HS-5 (cell line): ENCODE data around the gene HDAC10.

Experiments used
- DNase-seq: peaks from one replicate; pipeline ENCODE4 v3.0.0-alpha.2; 2012; ENCODE audit warnings: low read depth

Gene HDAC10

DNA sequence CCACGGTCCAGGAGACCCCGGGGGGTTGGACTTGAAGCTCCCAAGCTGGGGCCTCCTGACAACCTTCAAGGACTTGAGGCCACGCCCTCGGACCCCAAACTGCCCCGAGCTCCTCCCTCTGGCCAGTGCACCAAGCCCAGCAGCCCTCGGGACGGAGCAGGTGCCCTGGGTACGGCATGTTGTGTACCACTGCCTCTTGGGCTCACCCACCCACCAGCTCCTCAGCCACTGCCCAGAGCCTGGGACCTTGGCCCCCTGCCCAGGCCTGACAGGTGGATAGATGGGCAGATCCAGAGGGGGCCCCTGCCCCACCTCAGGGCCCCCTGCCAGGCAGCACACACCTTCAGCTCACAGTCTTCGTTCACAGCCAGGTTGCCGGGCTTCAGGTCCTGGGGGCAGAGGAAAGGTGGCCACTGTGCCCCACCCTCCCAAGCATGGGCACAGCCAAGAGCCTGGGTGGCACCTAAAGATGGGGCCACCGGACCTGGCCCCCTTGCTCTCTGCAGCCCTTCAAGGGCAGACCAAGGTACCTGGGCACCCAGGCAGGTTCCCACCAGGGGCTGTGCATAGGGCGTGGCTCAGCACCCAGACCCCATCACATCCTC is 5.3 kb upstream of the HDAC10 start:
- DNase-seq, result no peak

DNA sequence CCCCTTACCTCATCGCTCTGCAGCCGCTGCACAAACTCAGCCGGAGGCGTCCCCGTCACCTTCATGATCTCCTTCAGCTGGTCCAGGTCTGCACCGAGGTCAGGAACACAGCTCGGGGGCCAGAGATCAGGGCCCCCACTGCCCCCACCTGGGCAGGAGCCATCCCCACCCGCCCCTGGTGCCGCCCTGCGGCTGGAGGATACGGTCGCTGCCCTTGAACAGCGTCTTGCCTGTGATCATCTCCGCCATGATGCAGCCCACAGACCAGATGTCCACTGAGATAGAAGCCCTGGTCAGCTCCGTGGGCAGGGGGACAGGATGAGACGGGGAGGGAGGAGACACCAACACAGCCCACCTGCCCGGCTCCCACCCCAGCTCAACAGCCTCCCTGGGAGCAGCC is 4.5 kb upstream of the HDAC10 start:
- DNase-seq, result no peak

DNA sequence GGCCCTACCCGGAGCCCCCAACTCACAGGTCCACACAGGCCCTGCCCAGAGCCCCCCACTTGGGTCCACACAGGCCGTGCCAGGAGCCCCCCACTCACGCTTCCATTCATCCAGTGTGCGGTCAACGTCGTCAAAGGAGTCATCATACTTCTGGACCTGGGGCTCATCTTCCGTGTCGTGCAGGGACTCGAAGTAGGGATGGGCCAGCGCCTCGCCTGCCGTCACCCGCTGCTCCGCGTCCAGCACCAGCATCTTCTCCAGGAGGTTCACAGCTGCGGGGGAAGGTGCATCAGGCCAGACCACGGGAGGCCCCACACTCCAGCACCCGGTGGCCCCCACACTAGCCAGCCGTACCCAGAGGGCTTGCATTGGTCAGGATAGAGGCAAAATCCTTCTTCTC is 4.0 kb upstream of the HDAC10 start:
- DNase-seq, result no peak

DNA sequence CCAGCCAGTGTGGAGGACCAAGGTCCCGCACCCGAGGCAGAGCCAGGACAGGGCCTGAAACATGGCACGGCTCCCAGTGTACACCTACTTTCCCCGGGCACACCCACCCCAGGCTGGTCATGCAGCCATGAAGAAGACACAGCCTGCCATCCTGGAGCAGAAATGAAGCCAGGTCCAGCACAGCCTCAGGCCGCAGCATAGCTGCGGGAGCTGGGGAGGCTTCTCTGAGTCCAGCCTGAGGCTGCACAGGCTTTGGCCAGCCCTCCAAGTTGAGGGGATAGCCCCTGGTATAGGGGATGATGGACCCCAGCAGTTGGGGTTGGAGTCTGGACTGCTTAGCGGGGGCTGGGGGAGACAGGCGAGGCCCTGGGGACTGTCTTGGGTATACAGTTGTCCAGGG is 2.9 kb upstream of the HDAC10 start:
- no peak for DNase-seq

DNA sequence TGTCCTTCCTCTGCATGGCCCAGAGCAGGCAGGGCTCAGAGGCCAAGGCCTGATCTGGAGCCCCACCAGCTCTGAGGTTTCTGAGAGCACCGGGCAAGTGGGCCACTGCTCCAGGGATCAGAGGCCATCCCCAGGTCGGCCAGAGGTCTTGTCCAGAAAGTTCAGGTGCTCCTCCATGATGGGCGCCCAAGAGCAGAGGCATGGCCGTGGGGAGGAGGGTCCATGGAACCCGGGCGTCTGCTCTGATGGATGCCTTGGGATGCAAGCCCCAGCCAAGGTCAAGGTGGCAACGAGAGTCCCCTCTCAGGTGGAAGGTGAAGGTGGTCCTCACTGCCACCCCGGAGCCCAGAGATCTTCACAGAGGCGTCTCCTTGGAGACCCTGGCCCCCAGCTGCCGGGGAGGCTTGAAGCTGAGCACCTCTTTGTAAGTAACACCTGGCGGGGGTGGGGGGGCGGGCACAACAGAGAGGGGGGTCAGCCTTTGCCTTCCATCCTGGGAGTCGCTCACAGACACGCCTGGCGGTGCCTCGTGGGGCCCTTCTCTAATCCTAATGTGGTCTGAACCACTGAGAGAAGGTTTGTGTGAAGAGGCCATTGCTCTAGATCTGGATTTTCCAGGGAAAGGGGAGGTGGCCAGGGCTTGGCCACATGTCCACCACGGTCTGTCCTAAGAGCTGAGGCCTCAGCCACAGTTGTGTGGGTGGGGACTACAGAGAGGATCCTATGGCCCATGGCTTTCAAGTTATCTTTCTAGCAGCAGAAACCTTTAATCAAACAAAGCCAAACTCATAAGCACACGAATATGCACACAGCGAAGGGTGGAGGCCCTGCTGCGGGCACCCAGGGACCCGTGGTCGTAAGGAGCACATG is 2.2 kb upstream of the HDAC10 start:
- DNase-seq, result no peak

DNA sequence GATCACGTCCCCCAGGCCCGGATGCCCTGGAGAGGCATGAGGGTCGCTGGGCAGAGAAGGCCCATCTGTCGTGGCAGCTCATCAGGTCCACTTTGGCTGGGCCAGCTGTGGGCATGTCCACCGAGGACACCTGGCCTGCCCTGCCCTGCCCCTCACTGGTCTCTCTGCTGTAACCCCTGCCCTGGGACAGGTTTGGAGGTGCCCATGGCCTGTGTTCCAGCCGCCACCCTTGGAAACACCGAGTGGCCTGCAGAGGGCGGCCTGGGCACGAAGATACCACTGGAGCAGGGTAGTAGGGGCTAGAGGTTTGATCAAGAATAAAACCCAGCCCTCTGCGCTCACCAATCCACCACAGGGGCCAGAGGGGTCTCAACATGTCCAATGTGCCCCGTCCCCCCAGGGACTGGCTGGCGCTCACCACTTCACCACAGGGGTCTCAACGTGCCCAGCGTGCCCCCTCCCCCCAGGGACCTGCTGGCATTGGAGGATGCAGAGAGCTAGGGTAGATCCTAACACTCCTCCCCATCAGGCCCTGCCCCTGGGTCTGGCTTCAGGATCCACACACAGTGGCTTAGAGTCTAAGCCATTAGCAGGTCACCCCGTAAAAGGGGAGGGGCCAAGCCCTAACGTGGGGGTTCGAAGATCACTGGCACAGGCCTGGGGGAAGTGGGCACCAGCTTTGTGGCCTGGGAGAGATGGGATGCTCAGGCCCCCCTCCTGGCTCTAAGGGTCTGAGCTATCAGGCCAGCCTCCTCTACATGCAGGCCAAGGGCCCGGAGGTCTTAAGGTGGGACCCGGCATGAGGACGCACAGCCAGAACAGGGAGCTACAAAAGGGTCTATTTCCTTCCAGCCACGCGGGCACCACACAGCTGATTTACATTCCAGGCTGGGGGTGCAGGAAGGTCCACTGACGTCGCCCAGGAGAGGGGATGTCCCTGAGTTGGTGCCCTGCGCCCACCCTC is 1.3 kb upstream of the HDAC10 start:
- DNase-seq, result no peak

DNA sequence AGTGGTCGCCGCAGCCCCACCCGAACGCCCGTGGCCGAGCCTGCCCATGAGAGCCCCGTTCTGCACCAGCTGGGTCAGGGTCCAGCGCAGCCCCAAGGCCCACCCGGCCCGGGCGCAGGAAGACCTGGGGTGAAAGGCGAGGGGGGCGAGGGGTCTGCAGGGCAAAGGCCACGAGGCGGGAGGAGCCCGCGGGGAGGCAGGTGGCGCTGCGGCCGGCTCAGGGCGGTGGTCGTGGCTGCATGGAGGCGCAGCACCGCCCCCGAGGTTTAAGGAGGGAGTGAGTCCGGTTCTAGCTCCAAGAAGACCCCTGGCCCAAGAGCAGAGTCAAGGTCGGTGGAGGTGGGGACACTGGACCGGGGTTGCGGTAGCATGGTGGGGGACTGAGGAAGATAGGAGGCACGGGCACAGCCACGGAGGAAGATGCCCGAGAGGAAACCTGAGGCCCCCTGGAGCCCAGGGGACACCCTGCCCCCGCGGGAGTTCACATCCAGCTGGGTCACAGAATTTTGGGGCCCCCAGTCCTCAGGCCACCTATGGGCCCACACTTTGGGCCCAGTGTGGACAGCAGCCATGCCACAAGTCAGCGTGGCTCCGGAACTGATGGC is 514 bp upstream of the HDAC10 start:
- no peak for DNase-seq

DNA sequence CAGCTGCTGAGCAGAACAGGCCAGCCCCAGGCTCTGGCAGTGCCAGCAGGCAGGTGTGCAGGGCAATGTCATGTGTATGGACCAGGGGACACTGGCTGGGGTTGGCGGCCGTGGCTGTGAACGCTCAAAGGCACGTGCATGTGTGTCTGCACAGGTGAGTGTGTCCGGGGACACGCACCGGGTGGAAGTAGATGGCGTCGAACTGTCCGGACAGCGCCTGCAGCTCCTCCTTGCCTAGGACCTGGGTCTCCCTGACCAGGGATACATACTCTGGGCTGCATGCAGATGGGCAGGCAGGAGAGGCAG is 863 bp downstream of the HDAC10 start:
- no peak for DNase-seq

DNA sequence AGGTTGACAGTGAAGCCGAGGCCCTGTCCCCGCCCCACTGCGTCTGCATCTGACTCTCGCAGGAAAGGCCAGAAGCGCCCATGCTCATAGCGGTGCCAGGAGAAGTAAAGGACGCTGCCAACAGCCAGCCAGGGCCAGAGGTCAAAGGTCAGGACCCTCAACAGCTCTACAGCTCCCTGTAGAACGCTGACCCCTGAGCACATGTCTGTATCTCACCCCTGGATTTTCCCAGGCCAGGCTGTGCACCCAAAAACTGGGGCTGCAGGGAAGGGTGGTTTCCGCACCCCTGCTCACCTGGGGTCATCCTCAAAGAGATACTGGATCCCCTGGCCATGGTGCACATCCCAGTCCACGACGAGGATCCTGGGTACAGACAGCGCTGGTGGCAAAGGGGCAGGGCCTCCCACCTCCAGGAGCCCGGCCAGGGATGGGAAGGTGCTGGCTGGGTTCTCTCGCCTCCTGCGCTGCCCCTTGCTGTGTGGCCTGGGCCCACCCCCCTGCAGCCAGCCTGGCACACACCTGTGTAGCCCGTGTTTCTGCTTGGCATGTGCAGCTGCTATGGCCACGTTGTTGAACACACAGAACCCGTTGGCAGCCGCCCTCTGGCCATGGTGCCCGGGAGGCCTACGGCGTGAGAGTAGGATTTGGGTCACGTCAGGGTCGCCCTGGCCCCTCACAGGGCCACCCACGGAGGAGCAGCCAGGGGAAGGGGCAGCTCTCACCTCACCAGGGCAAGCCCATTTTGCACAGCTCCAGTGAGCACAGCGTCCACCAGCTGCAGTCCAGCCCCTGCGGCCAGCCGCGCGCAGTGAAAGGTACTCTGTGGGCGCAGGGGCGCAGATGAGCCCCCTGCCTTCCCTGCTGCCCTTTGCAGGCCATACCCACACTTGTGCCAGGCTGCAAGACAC is 1.5 kb downstream of the HDAC10 start:
- no peak for DNase-seq

DNA sequence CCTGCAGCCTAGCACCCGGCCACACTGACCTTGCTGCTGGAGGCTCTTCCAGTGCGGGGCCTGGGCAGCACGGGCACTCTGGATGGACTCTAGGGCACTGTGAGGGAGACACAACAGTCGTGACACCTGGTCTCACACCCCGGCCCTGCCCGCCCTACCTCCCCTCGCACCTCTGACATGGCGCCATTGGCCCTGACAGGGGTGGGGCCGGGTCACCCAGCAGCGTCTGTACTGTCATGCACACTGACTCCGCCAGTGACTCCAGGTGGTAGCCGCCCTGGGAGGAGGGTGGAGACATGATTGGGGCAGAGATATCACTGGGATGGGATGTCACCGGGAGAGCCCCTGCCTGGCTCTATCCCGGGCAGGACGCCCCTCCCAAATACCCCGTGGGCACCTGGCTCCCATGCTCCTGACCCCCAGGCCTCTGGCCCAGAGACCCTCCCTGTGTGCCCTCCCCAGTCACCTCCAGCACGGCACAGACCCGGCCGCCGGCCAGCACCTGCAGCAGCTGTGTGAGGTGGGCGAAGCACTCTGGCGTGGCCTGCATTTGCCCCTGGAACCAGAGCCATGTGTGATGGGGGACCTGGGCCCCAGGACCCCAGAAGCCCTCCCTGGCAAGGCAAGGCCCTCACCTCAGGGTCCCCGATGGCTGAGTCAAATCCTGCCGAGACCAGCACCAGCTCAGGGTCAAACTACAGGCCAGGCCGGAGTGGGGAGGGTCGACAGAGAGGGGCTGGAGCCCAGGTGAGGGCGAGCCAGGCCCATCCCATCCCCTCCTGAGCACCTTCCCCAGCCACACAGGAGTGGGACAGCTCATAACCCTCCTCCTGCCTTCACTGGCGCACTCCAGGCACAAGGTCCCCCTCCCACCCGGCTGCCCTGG is 2.6 kb downstream of the HDAC10 start:
- DNase-seq, result no peak

DNA sequence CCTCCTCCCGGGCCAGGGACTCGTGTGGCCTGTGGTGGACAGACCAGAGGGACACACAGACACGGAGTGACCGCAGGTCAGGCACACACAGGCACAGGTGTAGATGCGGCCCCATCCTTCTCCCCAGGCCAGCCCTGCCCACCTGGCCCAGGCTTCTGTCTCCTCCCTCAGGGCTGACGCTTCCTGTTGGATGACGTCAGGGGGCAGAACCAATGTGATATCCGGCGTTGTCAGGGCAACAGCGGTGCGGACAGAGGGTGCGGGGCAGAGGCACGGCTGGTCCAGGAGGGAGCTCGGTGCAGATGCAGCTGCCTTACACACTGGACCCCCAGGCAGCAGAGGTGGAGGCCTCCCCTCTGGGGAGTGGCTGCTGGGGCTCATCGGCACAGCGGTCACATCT is 3.3 kb downstream of the HDAC10 start:
- DNase-seq, result no peak

DNA sequence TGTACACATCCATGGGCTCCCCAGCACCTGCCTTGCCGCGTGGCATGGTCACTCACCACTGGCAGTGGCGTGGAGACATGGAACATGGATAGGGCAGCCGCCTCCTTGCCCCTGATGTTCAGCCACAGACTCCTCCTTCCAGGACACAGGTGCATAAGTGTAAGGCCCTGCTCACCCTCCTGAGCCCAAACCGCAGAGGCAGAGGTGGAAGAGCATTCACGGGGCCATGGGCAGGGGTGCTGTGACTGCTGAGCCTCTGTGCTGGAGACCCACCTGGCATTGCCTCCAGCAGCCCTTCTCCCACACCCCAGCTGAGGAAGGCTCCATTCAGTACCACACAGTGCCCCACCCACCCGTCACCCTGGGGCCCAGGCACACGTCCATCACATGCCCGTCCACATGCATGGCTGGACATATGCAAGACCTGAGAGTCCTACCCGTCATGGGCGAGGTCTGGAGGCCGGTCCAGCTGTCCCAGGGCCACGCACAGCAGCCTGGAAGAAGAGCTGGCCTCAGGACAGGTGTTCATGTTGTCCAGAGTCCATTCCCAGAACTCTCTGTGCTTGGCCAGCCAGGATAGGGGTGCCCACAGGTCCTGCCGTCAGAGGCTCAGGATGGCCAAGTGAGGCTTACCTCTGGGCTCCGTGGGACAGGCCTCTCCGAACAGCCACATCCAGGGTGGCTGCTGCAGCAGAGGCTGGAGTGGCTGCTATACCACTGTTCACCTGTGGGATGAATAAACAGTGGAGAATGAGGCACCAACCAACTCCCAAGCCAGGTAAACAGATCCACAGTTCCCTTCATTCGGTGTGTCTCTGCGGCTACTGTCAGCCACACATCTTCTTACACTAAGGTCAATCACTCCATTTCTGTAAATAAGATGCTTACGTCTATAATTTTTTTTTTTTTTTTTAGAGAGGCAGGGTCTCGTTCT is 4.6 kb downstream of the HDAC10 start:
- no peak for DNase-seq

DNA sequence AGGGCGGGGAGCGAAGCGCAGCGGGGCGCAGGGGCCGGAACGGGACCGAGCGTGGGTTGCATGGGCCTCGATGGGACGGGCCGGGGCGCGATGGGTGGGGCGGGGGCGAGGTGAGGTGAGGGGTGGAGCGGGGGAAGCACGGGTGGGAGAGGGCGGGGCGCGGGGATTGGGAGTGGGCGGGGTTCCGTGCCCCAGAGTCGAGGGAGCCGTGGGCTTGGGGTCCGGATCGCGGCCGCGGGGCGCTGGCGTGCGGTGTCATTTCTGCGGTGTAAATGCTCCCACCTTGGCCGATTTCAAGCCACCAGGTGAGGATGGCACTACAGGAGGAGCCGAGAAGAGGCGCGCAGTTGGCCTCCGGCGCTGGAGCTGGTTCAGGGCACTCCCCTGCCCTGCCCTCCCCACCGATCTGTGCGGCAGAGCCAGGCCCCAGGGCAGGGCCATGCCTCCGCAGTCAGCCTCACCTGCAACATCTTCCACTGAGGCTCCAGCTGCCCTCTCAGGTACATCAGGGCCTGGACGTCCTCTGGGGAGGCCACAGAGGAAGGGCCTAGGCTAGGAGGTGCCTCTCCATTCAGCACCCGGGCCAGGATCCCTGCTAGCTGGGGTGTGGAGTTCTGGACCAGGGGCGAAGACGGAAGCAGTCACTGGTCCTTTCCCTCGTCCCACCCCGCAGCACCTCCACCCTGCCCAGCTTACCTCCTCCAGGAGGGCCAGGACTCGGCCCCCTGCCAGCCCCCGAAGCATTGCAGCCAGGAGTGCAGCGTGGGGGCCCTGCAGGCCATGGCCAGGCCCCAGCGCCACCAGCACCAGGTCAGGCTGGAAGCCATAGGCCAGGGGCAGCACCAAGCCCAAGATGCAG is 5.6 kb downstream of the HDAC10 start:
- no peak for DNase-seq

DNA sequence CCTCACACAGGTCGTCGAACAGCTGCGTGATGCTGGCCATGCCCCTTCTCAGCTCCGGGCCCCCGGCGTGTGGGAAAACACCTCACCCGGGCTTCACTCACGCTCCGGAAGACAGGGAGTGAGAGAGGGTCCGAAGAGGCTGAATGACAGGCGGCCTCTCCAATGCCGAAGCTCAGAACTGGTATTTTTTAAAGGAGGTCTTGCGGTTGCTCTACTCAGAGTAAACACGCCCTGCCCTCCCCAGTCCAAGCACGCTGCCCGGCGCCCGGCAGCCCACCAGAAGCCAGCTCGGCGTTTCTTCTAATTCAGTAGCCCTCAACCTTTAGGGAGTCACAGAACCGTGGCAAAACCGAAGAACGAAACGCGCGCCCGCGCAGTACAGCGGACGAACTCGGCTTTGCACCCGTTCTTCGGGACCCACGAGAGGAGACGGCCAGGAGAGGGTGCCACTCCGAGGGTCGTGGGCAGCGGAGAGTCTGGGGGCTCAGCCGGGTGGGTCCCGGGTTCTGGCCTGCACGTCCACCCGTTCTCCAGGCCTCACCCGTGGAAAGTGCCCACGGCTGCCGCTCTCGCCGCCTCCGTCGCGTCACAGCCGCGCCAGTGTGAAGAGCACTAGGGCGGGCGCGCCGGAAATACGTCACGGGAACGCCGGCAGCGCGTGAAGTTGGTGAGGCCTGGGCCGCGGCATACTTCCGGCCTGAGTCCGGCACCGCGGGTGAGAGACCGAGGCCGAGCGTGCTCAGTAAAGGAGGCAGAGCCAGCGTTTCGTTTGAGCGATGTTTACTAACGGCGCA is 6.4 kb downstream of the HDAC10 start, which contains the start of gene TUBGCP6:
Gene TUBGCP6 (minus strand): TSS at position 604 of the 794 bp plus-strand sequence. CDS start 564 bp downstream, at position 40.
- DNase-seq, result peak; percentile 53

DNA sequence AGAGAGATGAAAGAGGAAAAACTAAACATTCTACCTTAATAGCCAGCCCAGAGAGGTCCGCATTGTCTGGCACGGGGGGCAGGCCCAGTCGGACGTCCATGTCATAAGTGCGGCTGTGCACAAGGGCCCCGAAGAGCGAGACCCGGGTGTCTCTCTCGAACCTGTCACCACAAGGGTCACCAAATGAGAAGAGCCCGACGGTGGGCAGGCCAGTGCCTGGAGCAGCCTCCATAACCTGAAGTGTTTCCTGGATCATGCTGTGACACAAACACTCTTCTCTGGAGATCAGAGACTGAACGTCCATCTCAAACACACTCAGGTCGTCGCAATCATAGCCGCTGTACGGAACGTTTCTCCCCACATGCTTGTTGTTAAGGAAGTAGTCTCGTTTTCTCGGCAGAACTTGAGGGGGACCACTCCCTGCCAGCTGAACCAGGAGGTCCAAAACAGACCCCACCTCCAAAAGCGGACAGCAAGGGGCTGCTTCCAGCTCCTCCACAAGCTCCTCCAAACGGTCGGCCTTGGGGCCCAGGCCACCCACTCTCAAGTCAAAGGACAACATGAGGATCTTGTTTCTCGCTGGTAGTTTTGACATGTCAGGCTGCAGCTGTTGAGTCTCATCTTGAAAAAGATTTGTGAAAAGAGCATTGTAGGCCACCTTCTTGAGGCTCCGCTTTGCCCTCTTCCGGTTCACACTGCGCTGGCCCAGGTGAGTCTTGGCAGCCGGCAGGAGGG is 7.2 kb downstream of the HDAC10 start:
- DNase-seq, result no peak

DNA sequence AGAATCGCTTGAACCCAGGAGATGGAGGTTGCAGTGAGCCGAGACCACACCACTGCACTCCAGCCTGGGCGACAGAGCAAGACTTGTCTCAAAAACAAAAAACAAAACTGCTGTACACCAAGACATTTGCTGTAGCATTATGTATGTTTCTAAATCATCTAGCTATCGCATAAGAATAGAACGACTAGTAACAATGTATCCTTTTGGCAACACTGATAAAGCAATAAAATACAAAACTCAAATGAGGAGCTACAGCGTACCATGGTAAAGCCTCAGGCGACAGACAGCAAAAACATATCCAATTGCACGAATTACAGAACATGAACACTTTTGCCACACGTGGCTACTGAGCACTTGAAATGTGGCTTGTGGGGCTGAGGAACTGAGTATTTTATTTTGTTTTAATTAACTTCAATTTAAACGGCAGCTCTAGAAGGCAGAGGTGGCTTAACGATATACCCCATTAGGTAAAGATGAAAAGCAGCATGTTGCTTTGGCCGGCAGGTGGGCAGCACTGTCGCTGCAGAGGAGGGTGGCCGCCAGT is 8.6 kb downstream of the HDAC10 start:
- DNase-seq, result no peak
